Measurements from ENCODE around the gene MORN1. TPM values are rescaled to one million over a fixed set of nuclear protein-coding genes. Genes with fewer than 3 reads are reported as not detected.

MORN1 gene
- total and polyA plus RNA-seq, 2 experiments from 2014 or later: 10.8 to 24.4 TPM

- peak overlapping the region; percentile 21 for H3K27ac ChIP-seq
- no peak for TF ChIP-seq CTCF (IDR thresholded peaks at IDR 0.05; ENCODE audit: low read depth, low read length)
- H3K4me1 ChIP-seq (ENCODE audit: low read depth): no peaks in the 10 kb centered on the region
- H3K9me3 ChIP-seq (ENCODE audit: low read depth): no peaks in the 10 kb centered on the region
- no peak overlapping the region for H3K4me3 ChIP-seq
- peaks cover 21% of the 10 kb centered on the region for H3K36me3 ChIP-seq
- H3K27me3 ChIP-seq: no peaks in the 10 kb centered on the region
- DNase-seq (ENCODE audit: low read depth in 1 of 2, low spot score in 1 of 2): no peak
Observed at GRCh38 chr1:2404142-2404889, 13.0 kb upstream of the MORN1 start.

GRCh38 chr1:2403273-2403672 is 11.9 kb upstream of the MORN1 start:
- peak overlapping the region; percentile 30 for H3K27ac ChIP-seq
- no peak for DNase-seq (ENCODE audit: low read depth in 1 of 2, low spot score in 1 of 2)
- H3K4me1 ChIP-seq (ENCODE audit: low read depth): no peaks in the 10 kb centered on the region
- H3K36me3 ChIP-seq: peaks cover 32% of the 10 kb centered on the region
- TF ChIP-seq CTCF (IDR thresholded peaks at IDR 0.05; ENCODE audit: low read depth, low read length): no peak
- no peaks in the 10 kb centered on the region for H3K9me3 ChIP-seq (ENCODE audit: low read depth)
- H3K4me3 ChIP-seq: no peak overlapping the region
- H3K27me3 ChIP-seq: no peaks in the 10 kb centered on the region

GRCh38 chr1:2402420-2402819 is 11.1 kb upstream of the MORN1 start:
- peaks cover 40% of the 10 kb centered on the region for H3K36me3 ChIP-seq
- no peak for DNase-seq (ENCODE audit: low read depth in 1 of 2, low spot score in 1 of 2)
- no peak for TF ChIP-seq CTCF (IDR thresholded peaks at IDR 0.05; ENCODE audit: low read depth, low read length)
- H3K9me3 ChIP-seq (ENCODE audit: low read depth): no peaks in the 10 kb centered on the region
- peak overlapping the region; percentile 30 for H3K27ac ChIP-seq
- no peaks in the 10 kb centered on the region for H3K27me3 ChIP-seq
- H3K4me1 ChIP-seq (ENCODE audit: low read depth): no peaks in the 10 kb centered on the region
- no peak overlapping the region for H3K4me3 ChIP-seq

GRCh38 chr1:2400950-2401649 is 9.7 kb upstream of the MORN1 start:
- H3K27me3 ChIP-seq: no peaks in the 10 kb centered on the region
- no peak overlapping the region for H3K27ac ChIP-seq
- H3K4me1 ChIP-seq (ENCODE audit: low read depth): no peaks in the 10 kb centered on the region
- peaks cover 50% of the 10 kb centered on the region for H3K36me3 ChIP-seq
- H3K4me3 ChIP-seq: no peak overlapping the region
- DNase-seq (ENCODE audit: low read depth in 1 of 2, low spot score in 1 of 2): no peak
- H3K9me3 ChIP-seq (ENCODE audit: low read depth): no peaks in the 10 kb centered on the region
- TF ChIP-seq CTCF (IDR thresholded peaks at IDR 0.05; ENCODE audit: low read depth, low read length): no peak

GRCh38 chr1:2400576-2400909 is 9.2 kb upstream of the MORN1 start:
- no peak for DNase-seq (ENCODE audit: low read depth in 1 of 2, low spot score in 1 of 2)
- Histone ChIP-seq H3K27me3 (no peaks in the 10 kb centered on the region), H3K27ac (no peak overlapping the region), H3K4me1 (ENCODE audit: low read depth) (no peaks in the 10 kb centered on the region), H3K4me3 (no peak overlapping the region), H3K36me3 (peaks cover 55% of the 10 kb centered on the region), H3K9me3 (ENCODE audit: low read depth) (no peaks in the 10 kb centered on the region)
- no peak for TF ChIP-seq CTCF (IDR thresholded peaks at IDR 0.05; ENCODE audit: low read depth, low read length)

Measured in cardiac muscle cell (in vitro differentiated cells and primary cell).